Left lobe of liver (tissue), 2 donors: ENCODE results near the gene TMEM212. TPM values are rescaled to one million over a fixed set of nuclear protein-coding genes. Genes with fewer than 3 reads are reported as not detected.
"Not testable (repeated sequence)": the region's sequence is repeated elsewhere in the genome, so short reads cannot be mapped to it uniquely, and the experiment has no call there.

Experiments used
- ATAC-seq: fragments of 200-7000 bp; cut with Tn5 transposase; one replicate; pipeline ENCODE4 v1.9.1; 2020; ENCODE audit warnings: mild to moderate bottlenecking, moderate library complexity
- DNase-seq: peaks from one replicate; pipeline ENCODE4 v3.0.0-alpha.2; 2020; ENCODE audit warnings: low spot score
- total RNA-seq: library from RNA; stranded (reverse); gene quantifications from one replicate; pipeline ENCODE4 v1.2.1, GENCODE V29; 2021
- donor health status: DM: no; HTN: no; CAD: no; lungs with moderate emphysema.
- donor health status: DM: no; HTN: yes; CAD: no.

The TMEM212 gene
- total RNA-seq, 1 donor from 2014 or later: not detected

DNA sequence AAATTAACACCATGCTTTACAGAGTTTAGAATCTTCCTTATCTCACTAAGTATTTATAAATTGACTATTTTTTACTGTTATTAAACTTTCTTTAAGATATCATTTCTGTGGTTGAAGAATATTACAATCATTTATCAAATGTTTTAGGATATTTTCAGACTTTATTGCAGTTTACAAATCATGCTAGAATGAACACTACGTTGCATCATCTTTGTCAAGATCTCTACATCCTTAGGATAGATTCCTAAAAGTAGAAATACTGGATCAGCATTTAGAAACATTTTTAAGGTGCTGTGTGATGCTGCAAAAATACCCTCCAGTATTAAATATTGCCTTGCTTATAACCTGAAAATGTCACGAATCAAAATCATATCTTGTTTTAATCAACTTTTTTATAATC is 30.3 kb upstream of the TMEM212 start:
- no peak for DNase-seq
- ATAC-seq: no peak

DNA sequence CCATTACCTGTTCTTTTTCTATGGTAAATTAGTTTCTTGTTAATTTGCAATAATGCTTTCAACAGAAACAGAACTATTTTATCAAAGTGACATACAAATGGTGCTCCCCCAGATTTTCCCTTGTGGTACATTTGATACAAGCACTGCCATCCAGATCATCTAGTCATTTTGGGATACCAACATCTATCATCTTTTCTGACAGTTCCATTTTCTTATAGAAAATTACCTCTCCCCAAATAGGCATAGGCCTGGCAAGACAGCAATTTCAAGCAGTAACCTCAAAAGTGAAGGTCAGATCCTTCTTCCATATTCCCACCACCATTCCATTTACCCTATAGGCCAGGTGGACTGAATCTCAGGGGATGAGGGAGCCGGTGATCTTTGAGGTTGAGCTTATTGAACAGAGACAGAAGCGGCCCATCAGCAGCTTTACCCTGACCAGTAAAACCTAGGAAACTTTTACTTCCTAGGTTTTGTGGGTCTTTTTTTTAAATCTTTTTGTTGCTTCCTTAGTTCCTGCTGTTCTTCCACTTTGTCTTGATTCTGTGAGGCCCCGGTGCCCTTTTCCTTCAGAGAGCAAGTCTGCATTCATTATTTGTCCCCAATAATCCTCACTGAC is 29.8 kb upstream of the TMEM212 start:
- ATAC-seq: no peak
- DNase-seq: no peak

GRCh38 chr3:171813897-171814460 is 29.2 kb upstream of the TMEM212 start:
- no peak for ATAC-seq
- DNase-seq: no peak

GRCh38 chr3:171814662-171815061 is 28.5 kb upstream of the TMEM212 start:
- not testable (repeated sequence) for DNase-seq

GRCh38 chr3:171815973-171816595 is 27.1 kb upstream of the TMEM212 start:
- no peak for DNase-seq
- ATAC-seq: no peak

More at GRCh38 chr3:171814662-171815061, 28.5 kb upstream of the TMEM212 start:
- not testable (repeated sequence) for ATAC-seq

DNA sequence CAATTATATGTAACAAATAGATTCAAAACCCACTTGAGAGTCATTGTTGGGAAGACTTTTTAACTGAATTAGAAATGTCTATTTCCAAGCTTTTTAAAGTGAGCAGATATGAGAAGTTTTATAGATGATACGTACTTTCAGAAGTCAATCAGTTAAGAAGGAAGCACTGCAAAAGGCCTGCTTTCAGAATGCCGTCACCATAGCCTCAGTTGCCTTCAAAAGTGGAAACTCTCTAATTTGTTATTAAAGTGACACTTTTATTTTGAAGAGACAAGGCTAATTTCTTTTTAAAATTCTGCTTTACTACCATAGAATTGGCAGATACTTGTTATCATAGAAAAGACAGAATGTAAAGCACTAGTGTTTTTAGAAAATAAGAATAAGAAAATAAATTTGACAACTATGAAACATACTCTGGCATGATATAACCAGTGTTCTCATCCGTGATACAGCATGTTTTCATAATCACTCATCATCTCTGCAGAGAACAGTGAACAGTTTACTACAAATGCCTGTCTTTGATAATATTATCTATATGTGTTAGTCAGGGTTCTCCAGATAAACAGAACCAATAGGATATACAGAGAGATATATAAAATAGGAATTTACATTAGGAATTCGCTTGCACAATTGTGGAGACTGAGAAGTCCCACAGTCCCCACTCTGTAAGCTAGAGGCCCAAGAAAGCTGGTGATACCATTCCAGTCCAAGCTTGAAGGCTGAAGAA is 25.9 kb upstream of the TMEM212 start:
- ATAC-seq: no peak
- DNase-seq: no peak

- ATAC-seq (no peak), DNase-seq (no peak)
Observed at GRCh38 chr3:171821044-171821443, 22.1 kb upstream of the TMEM212 start.

DNA sequence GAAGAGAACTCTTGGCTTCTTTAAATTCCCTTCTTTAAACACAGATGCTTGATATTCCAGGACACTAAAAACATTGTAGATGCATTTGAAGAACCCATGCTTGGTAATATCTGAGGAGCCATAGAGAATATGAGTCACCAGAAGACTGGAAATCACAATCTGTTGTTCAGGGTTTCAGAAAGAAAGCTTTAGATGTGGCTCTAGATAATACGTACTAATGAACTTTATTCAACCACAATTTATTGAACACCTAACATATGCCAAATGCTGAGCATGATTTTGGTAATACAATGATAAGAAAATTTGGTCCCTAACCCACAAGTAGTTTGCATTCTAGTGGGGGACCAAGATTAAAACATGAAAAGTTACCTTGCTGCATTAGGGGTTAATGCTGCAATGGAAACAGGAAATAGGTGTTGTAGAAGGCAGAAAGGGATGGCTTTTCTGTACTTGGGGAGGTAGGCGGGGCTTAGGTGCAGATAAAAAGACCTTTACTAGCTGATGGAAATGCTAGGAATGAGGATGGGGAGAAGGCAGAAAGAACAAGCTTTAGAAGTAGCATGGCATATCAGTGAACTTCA is 21.3 kb upstream of the TMEM212 start:
- DNase-seq (no peak), ATAC-seq (no peak)

- DNase-seq: no peak
- ATAC-seq: no peak
Observed at GRCh38 chr3:171822431-171823106, 20.6 kb upstream of the TMEM212 start.

GRCh38 chr3:171824116-171824515 is 19.0 kb upstream of the TMEM212 start:
- DNase-seq: no peak
- ATAC-seq: no peak

- DNase-seq (no peak), ATAC-seq (no peak)
Observed at GRCh38 chr3:171824824-171825221, 18.3 kb upstream of the TMEM212 start.

GRCh38 chr3:171825222-171825828 is 17.8 kb upstream of the TMEM212 start:
- ATAC-seq: peak; percentile 62
- no peak for DNase-seq

DNA sequence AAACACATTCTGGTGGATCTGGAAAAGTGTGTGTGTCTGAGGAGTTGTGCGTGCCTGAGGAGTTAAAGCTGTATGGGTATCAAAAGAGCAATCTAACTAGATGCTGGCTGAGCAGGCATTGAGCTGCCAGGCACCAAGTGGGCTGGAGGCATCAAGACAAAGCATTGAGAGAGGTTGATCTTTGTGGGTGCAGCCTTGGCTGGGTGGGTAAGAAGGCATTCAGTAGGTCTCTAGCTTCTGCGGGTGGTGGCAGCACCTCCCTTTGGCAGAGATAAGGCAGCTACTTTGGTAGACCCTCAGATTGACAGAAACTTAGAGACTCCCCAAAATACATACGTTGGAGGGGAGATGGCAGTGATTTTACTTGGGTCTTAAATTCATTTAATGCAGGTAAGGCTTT is 15.8 kb upstream of the TMEM212 start:
- DNase-seq (no peak), ATAC-seq (no peak)

DNA sequence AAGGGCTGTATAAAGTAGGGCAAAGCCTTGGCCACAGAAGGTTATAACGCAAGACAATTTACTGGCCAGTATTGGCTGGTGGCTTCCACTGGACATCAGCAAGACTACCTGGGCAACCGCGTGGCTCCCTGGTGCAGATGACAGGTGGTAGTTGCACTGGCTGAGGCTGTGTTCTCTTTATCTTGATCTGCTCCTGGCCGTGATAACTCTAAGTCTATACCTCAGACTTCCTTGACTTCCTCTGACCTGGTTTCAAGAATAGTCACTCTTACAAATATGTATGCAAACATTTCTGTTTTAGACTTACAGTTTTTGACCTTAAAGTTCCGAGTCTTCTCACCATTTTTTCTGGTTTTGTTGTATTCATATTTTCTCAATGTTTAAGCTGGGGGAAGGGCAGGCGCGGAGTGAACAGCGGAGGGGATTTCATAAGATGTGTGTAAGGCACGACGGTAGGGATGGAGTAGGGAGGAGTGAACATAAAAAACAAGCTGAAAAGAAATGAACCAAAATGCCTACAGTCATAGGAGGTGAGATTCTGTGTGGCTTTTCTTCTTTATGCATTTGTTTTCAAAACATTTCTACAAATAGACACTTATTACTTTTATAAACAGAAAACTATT is 15.2 kb upstream of the TMEM212 start:
- DNase-seq (no peak), ATAC-seq (no peak)

GRCh38 chr3:171828902-171829770 is 14.0 kb upstream of the TMEM212 start:
- peak; percentile 6 for ATAC-seq
- no peak for DNase-seq

- DNase-seq (peak; percentile 77), ATAC-seq (peak; percentile 91)
Observed at GRCh38 chr3:171829841-171830517, 13.2 kb upstream of the TMEM212 start.

- DNase-seq: no peak
- no peak for ATAC-seq
Observed at GRCh38 chr3:171830518-171830875, 12.7 kb upstream of the TMEM212 start.

DNA sequence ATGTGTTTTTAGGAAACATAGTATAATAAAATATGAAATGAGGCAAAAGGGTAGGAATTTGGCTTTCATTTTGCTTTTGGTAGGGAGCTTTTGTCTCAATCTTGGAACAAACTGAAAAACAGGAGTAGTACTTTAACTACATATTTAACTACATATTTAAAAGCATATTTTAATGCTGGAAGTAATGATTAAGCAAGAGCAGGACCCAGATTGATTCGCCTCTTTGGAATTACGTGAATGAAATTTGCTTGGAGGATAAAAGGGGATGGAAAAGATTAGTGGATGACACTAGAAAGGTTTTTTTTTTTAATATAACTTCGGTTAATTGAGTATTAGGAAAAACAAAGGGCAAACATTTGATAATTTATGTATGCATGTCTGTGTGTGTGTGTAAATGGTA is 11.2 kb upstream of the TMEM212 start:
- no peak for DNase-seq

GRCh38 chr3:171832989-171833388 is 10.2 kb upstream of the TMEM212 start:
- DNase-seq: no peak
- no peak for ATAC-seq

More for the DNA sequence above, 11.2 kb upstream of the TMEM212 start:
- no peak for ATAC-seq
